Measurements from ENCODE around the gene LANCL1.

LANCL1 gene

GRCh38 chr2:210476194-210477128 lies at the start of gene LANCL1:
Gene LANCL1, minus strand, starts transcription at chr2:210476759. Its CDS starts 363 bp downstream, at chr2:210476396.
- DNase-seq = peak; percentile 98

GRCh38 chr2:210524533-210524932 lies 48.0 kb upstream of the LANCL1 start:
- no peak for DNase-seq

- no peak for DNase-seq
Measured at GRCh38 chr2:210523650-210524289, 47.2 kb upstream of the LANCL1 start.

- DNase-seq = no peak
Measured at GRCh38 chr2:210522399-210522798, 45.8 kb upstream of the LANCL1 start.

GRCh38 chr2:210519594-210519993 lies 43.0 kb upstream of the LANCL1 start:
- DNase-seq = peak; percentile 8

GRCh38 chr2:210517264-210517663 lies 40.7 kb upstream of the LANCL1 start:
- DNase-seq = no peak

- DNase-seq = no peak
Measured at GRCh38 chr2:210515911-210516310, 39.4 kb upstream of the LANCL1 start.

GRCh38 chr2:210503725-210504191 lies 27.2 kb upstream of the LANCL1 start:
- no peak for DNase-seq

GRCh38 chr2:210503001-210503623 lies 26.6 kb upstream of the LANCL1 start:
- peak; percentile 62 for DNase-seq

GRCh38 chr2:210496512-210496911 lies 20.0 kb upstream of the LANCL1 start:
- peak; percentile 35 for DNase-seq

- no peak for DNase-seq
Measured at GRCh38 chr2:210493528-210493927, 17.0 kb upstream of the LANCL1 start.

GRCh38 chr2:210481601-210482175 lies 5.1 kb upstream of the LANCL1 start:
- DNase-seq = no peak

- no peak for DNase-seq
Measured at GRCh38 chr2:210480764-210481163, 4.2 kb upstream of the LANCL1 start.

- no peak for DNase-seq
Measured at GRCh38 chr2:210480079-210480478, 3.5 kb upstream of the LANCL1 start.

GRCh38 chr2:210478661-210479060 lies 2.1 kb upstream of the LANCL1 start:
- no peak for DNase-seq

- peak; percentile 57 for DNase-seq
Measured at GRCh38 chr2:210477496-210477895, 937 bp upstream of the LANCL1 start.

GRCh38 chr2:210475706-210476105 lies 853 bp downstream of the LANCL1 start:
- DNase-seq = peak; percentile 26

- no peak for DNase-seq
Measured at GRCh38 chr2:210474776-210475175, 1.8 kb downstream of the LANCL1 start.

- DNase-seq = peak; percentile 25
Measured at GRCh38 chr2:210461401-210461800, 15.2 kb downstream of the LANCL1 start.

- no peak for DNase-seq
Measured at GRCh38 chr2:210460322-210461227, 16.0 kb downstream of the LANCL1 start.

- DNase-seq = no peak
Measured at GRCh38 chr2:210459880-210460279, 16.7 kb downstream of the LANCL1 start.

GRCh38 chr2:210459407-210459806 lies 17.2 kb downstream of the LANCL1 start:
- no peak for DNase-seq
